GM21717 (cell line): Measurements from ENCODE around the gene COL5A2.

ENCODE experiments used
- ATAC-seq: cut with Tn5 transposase; IDR thresholded peaks from one replicate; pipeline ENCODE4 v1.9.1; 2021; ENCODE audit warnings: mild to moderate bottlenecking, moderate library complexity; ENCODE audit not compliant: unreplicated experiment

The COL5A2 gene

GRCh38 chr2:189109921-189110397 is 69.6 kb downstream of the COL5A2 start:
- peak; percentile 81 for ATAC-seq

GRCh38 chr2:189104934-189105333 is 74.6 kb downstream of the COL5A2 start:
- no peak for ATAC-seq

DNA sequence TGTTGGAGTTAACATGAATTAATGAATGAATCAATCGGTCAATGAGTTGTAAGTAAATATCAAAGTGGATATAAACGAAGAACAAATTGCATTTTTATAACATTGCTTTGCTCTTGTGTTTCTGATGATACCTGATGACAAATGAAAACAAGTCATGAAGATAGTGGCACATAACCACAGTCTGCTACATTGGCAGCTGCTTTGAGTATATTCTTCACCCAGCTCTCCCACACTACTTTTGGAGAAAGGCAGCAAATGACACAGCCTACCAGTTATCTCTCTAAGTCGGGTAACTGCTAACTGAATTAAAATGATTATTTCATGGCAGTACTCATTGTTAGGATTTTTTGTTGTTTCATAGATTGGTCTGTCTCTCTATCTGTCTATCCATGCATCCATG is 76.8 kb downstream of the COL5A2 start:
- ATAC-seq = no peak

DNA sequence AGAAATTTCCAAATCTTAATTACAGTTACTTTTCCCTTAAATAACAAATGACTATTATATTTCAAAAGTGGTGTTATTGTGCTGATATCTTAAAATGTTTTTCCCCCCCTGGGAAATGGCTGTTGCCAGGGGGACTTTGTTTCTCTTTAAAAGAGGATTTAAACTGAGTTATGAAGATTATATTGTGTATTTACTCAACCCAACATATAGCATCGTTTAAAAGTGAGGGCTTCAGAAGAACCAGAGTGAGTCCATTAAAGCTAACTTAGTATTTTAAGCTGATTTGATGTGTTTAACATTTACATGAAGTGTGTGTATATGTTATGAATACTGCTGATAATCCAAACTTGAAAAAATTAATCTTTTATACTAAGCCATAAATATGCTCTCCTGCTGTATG is 81.6 kb downstream of the COL5A2 start:
- no peak for ATAC-seq

DNA sequence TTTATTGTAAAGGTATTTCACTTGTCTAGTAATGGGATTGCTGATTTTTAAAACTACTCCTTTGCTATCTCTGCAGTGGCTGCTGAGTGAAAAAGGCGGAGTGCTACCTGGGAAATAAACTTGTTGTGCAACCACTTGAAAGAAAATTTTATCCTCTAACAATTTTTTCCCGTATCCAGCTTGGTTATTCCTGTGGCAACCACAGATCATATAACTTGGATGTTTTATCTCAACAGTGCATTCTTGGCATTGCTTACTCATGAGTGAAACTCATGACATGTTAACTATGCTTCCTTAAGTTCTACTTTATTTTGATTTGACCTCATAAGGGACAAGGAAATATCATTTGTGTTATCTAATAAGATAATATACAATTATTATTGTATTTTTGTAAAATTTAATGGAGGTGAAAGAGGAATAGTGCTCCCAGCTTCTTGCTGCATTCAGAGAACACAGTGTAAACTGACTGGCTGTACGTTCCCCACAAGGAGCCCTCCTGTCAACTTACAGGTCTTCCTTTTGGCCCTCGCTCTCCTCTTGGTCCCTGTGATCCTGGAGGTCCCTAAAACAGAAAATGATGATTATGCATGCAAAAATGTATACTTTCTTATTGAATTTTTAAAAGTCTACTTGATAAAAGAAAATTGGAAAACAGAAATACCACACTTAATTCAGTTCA is 82.7 kb downstream of the COL5A2 start:
- ATAC-seq = no peak

- no peak for ATAC-seq
Measured at GRCh38 chr2:189095101-189095500, 84.5 kb downstream of the COL5A2 start.

DNA sequence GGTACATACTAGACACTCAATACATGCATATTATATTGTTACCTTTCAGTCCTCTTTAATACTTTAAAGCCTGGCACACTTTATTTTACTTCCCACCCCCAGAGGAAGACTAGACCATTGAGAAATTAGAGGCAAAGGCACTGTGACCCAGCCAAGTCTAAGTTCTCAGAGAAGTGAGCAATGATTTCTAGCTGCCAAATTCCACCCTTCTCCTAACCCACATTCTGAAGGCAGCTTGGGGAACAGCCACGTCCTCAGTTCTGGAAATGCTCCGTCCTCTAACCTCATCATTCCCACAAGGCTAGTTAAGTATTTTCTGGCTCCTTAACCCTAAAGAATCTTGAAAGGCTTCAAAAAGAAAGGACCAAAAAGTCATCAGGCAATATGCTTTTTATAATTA is 86.6 kb downstream of the COL5A2 start:
- ATAC-seq = no peak

DNA sequence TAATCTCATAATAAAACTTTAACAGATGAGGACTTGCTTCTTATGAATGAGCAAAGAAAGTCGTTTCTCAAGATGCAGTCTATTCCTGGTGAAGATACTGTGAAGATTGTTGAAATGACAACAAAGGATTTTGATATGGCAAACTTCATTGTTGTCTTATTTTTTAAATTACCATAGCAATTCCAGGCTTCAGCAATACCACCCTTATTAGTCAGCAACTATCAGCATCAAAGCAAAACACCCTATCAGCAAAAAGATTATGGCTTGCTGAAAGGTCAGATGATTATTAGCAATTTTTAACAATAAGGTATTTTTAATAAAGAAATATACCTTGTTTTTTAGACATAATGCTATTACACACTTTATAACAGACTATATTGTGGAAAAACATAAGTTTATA is 88.3 kb downstream of the COL5A2 start:
- no peak for ATAC-seq

GRCh38 chr2:189088591-189089205 is 90.9 kb downstream of the COL5A2 start:
- ATAC-seq = no peak

GRCh38 chr2:189086710-189087109 is 92.9 kb downstream of the COL5A2 start:
- ATAC-seq = no peak

DNA sequence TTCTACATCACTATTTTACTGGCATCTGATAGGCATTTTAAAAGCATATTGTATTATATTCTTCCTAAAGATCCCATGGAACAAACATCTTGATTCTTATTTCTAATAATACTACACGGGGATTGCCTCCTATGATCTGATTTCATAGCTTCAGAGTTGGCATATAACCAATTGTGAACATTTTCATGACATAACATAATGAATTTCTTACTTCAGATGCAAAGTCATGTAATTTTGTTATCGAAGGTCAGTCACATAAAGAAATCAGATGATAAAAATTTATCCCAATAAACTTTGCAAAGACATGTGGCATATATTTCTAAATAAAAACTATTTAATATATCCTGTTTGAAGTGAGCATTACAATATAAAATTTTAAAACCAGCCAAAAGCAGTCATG is 93.3 kb downstream of the COL5A2 start:
- ATAC-seq = no peak

DNA sequence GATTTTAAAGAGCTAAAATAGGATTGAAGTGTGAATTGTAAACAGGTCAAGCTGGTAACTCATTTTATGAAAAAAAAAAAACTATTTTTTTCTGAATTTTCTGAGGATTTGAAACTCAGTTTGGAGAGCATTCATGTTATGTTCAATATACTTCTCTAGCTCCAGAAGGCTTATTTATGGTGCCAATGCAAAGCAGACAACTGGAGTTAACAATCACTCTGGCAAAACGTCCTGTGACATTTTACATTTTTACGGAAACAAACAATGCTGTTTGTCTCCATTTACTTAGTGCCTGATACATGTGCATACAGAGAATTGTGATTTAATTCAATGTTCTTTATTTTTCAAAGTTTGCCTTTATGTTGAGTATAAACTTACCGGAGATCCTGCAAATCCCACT is 96.0 kb downstream of the COL5A2 start:
- ATAC-seq = no peak

DNA sequence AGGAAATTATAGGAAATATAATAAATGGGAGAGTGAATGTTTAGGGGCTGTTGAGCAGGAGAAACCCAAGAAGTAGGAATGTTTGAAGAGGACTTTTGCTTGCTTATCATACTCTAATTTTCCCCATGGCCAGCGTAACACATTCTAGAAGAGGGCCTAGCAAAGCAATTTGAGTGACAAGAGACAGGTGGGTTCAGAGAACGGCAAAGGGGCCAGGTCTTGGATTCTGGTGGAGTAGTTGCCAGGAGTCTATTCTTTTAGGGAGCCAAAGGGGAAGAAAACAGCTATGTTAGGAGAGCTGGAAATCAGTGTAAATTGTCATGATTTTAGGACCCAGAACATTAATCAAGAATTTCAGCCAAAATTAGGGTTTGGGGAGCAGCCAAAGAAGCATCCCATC is 96.5 kb downstream of the COL5A2 start:
- no peak for ATAC-seq

DNA sequence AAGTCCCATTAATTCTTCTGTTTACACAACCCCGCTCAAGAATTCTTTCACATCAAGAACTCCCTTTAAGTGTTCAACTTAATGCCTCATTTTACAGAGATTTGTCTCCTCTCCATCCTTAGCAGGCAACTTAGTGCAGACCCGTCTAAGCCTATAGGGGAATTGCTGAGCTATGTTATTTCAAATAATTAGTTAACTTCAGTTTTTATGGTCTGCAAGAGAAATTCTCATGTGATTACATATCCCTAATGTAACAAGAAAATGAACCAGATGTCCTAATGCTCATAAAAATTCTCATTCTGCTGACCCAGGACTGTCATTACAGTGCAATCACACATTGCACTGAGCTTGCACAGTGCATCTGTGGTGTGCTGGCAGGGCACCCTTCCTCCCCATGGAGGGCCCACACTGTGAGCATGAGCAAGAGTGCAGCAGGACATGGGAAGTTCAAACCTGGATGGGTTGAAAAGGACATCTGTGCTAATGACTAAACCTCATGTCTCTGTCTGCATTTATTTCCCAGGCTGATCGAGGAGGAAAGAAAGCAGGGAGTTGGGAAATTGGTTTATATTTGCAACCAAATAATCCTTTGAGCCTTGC is 97.1 kb downstream of the COL5A2 start:
- no peak for ATAC-seq

- no peak for ATAC-seq
Measured at GRCh38 chr2:189076572-189076971, 103.0 kb downstream of the COL5A2 start.

- ATAC-seq = no peak
Measured at GRCh38 chr2:189076120-189076519, 103.4 kb downstream of the COL5A2 start.

DNA sequence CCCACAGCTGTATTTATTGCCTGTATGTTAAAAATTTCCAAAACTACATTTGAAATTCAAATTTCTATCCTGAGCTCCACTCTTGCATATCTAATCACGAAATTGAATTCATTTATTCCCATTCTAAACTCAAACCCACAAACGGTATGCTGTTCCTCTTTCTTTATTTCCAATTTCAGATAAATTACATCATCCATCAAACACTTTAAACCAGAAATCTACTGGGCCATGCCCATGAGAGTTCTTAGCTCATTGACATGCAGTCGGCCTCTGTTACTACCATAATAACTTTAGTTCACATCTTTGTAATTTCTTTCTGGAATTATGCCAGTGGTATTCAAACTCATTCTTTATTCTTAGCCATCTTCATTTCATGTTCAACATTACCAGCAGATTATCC is 105.1 kb downstream of the COL5A2 start:
- no peak for ATAC-seq

GRCh38 chr2:189072036-189072435 is 107.5 kb downstream of the COL5A2 start:
- ATAC-seq = no peak

DNA sequence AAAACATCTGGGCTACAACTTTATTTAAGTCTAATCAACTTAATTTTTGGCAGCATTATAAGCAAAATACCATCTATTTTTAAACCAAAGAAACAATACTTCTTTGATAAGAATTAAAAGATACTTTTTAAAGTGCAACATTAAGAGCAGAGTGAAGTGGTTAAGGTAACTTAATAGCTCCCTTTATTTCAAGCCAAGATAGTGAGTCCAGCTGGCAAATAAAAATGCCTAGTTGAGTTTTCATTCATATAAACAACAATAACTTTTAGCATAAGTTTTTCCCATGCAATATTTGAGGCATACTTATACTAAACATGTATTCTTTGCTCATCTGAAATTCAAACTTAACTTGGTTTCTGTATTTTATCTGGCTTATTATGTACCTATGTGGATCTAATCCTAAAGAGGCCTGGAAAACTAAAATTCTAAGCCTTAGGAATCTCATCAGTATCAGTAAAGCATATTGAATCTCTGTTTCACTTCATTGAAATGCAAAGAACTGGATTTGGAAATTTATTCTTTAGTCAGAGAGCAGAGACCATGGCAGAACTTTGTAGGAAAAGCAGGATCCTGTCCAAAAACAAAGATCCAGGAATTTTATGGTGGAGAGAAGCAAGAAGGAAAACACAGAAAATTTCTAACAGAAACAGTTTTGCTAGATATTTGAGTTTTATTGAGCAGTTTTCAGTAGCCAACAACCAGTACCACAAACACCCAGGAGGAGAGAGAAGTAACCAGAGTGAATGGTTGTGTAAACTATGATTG is 109.5 kb downstream of the COL5A2 start:
- no peak for ATAC-seq

DNA sequence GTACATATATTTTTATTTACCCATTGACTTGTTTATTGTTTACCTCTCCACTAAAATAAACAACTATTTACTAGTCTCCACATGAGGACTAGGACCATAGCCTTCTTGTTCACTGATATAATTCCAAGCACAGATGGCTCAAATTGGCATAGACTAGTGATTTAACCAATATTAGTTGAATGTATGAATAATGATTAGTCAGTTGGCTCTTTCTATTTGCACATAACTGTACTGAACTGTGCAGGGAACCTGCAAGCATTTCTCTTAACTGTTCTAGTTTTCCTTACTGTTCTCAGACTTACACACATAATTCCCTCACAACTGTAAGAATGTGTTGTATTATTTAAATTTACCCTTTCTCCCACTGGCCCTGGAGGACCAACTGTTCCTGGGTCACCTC is 113.5 kb downstream of the COL5A2 start:
- ATAC-seq = no peak

DNA sequence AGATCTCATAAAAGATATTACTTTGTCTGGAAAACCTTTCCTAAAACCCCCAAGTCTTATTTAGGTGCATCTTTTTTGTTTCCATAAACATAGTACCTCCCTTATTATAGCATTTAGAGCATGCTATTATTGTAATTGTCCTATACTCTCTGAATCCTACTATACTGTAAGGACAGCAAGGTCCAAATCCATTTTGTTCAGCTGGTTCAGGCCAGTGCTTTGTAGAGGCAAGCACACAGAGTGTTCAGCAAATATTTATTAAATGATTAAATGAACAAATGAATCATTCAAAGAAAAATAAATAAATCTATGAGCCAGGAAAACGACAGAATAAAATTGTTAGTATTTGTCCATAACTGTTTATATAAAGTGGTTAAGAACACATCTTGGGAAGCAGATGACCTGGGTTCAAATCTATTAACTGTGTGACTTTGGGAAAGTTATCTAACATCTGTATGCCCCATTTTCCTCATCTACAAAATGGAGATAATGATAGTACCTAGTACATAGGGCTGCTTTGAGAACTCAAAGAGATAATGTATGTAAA is 119.4 kb downstream of the COL5A2 start:
- no peak for ATAC-seq
